ENCODE results near the gene EFCAB11. TPM values are rescaled to one million over a fixed set of nuclear protein-coding genes. Genes with fewer than 3 reads are reported as not detected.

Gene EFCAB11
- total and polyA plus RNA-seq, 8 donors = 5.3 to 13.9 (median 11.3) TPM

DNA sequence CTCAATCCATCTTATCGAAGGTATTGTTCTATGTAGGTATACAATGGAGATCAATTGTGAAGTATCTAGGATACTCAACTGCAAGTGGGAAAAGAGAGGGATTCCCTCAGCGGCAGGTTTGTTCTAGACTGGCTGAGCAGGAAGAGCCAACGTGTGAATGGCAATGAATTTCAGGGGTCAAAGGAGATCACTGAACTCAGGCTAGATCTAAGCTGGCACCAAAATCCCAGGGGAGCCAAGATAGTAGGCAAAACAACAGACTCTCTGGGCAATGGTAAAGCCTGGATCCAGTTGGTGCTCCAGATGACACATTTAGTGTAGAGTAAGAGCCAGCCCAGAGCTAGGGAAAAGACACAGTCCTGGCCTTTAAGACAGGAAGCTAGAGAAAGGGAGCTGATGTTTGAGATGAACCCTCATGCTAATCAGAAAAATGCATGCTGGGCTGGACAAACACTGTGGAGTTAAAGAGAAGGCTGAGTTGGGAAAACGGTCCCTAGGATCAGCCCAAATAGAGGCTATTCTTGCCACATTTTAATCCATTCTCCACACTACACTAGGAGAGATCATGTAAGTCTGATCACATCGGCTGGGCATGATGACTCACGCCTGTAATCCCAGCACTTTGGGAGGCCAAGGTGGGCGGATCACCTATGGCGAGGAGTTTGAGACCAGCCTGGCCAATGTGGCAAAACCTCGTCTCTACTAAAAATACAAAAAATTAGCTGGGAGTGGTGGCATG is 45.6 kb downstream of the EFCAB11 start:
- no peaks in the 10 kb centered on the region for H3K36me3 ChIP-seq
- intact Hi-C loops (cut with DNase I) = no loop called here
- ATAC-seq = no peak
- no peak overlapping the region for H3K4me3 ChIP-seq
- H3K27me3 ChIP-seq = no peaks in the 10 kb centered on the region
- TF ChIP-seq, protein P1, sequence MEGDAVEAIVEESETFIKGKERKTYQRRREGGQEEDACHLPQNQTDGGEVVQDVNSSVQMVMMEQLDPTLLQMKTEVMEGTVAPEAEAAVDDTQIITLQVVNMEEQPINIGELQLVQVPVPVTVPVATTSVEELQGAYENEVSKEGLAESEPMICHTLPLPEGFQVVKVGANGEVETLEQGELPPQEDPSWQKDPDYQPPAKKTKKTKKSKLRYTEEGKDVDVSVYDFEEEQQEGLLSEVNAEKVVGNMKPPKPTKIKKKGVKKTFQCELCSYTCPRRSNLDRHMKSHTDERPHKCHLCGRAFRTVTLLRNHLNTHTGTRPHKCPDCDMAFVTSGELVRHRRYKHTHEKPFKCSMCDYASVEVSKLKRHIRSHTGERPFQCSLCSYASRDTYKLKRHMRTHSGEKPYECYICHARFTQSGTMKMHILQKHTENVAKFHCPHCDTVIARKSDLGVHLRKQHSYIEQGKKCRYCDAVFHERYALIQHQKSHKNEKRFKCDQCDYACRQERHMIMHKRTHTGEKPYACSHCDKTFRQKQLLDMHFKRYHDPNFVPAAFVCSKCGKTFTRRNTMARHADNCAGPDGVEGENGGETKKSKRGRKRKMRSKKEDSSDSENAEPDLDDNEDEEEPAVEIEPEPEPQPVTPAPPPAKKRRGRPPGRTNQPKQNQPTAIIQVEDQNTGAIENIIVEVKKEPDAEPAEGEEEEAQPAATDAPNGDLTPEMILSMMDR (IDR thresholded peaks at IDR 0.05) = no peak
- no peak overlapping the region for H3K27ac ChIP-seq
- peaks cover 0 to 3% of the 10 kb centered on the region in 2 donors for H3K4me1 ChIP-seq
- DNase-seq = no peak
- H3K9me3 ChIP-seq = no peaks in the 10 kb centered on the region

DNA sequence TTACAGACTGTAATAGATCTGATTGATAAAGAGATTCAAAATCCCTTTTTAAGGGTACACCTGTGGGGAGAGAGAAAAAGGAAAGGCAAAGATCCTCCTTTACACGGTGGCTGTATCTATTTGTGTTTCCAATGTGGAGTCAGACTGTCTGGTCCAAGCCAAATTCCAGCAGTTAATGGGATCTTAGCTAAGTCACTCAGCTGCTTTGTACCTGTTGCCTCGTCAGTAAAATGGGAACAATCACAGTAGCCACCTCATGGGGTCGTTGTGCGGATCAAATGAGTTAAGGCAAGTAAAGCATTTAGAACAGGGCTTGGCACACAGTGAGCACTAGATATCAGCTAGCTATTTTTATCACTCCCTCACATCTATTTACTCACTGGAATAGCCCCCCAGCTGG is 46.9 kb downstream of the EFCAB11 start:
- H3K36me3 ChIP-seq = no peaks in the 10 kb centered on the region
- intact Hi-C loops (cut with DNase I) = no loop called here
- H3K4me3 ChIP-seq = no peak overlapping the region
- DNase-seq = no peak
- no peak for ATAC-seq
- H3K9me3 ChIP-seq = no peaks in the 10 kb centered on the region
- no peak overlapping the region for H3K27ac ChIP-seq
- H3K4me1 ChIP-seq = peaks cover 0 to 2% of the 10 kb centered on the region in 2 donors
- no peaks in the 10 kb centered on the region for H3K27me3 ChIP-seq
- TF ChIP-seq, protein P1 (IDR thresholded peaks at IDR 0.05) = no peak

DNA sequence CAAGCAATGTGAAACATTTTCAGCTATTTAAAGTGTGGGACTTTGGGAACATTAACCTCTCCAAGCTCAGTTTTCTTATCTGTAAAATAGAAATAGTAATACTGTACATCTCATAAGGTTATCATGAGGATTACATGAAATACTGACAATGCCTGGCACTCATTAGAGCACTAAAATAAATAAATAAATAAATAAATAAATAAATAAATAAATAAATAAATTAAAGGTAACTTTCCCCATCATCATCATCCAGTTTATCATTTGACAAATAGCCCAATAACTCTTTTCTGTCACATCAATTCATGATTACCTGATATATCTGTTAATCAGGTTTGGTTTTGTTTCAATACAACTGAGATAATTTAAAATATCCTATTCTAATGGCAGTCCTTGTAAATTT is 48.5 kb downstream of the EFCAB11 start:
- Histone ChIP-seq H3K4me3 (no peak overlapping the region), H3K4me1 (no peaks in the 10 kb centered on the region), H3K36me3 (no peaks in the 10 kb centered on the region), H3K27me3 (no peaks in the 10 kb centered on the region), H3K9me3 (no peaks in the 10 kb centered on the region), H3K27ac (no peak overlapping the region)
- no peak for DNase-seq
- intact Hi-C loops (cut with DNase I) = no loop called here
- no peak for ATAC-seq
- TF ChIP-seq, protein P1 (IDR thresholded peaks at IDR 0.05) = no peak

DNA sequence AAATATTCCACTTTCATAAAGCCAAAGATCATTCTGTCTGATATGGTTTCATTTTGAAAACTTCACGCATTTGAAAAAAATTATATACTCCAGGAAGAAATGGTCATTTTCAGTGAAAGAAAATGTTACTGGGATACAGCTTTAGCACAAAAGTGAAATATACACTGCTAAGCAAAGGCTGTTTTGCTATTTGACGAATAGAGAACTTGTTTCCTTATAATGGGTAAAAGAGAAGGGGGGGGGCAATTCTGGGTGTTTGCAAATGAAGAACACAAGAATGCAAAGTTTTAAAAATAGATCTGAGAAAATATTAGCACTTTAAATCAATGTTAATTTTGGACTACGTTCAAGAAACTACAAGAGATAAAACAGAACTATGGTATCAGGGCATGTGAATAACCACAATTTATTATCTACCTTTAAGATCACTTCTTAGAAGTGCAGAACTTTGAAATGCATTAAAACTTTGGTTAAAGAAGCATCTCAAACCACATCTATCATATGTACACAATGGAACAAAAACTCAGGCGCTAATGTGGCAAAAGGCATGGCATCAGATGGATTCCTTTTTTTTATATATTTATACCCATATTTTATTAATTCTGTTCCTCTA is 51.1 kb downstream of the EFCAB11 start:
- ATAC-seq (no peak), DNase-seq (no peak)
- Histone ChIP-seq H3K4me1 (no peaks in the 10 kb centered on the region), H3K27ac (no peak overlapping the region), H3K4me3 (no peak overlapping the region), H3K9me3 (no peaks in the 10 kb centered on the region), H3K27me3 (no peaks in the 10 kb centered on the region), H3K36me3 (no peaks in the 10 kb centered on the region)
- TF ChIP-seq, protein P1 (IDR thresholded peaks at IDR 0.05) = no peak
- intact Hi-C loops (cut with DNase I) = no loop called here

DNA sequence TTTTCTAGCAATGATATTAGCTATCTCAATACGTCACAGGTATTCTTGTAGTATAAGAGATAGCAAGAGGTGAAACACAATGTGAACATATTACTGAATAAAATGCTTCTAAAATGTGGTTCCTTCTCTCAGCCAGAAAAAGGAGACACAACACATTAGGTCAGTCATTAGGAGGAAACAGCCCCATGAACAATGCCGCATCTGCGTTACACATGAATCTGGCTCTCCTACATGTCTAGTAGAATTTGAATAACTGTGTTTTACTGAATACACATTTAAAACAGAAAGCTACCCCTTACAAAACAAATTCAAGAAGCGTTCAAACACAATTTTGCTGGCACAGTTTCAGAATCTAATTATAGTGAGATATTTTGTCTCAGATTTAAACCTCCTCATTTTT is 51.6 kb downstream of the EFCAB11 start:
- no peaks in the 10 kb centered on the region for H3K27me3 ChIP-seq
- intact Hi-C loops (cut with DNase I) = no loop called here
- no peak overlapping the region for H3K4me3 ChIP-seq
- no peak for ATAC-seq
- H3K4me1 ChIP-seq = no peaks in the 10 kb centered on the region
- H3K36me3 ChIP-seq = no peaks in the 10 kb centered on the region
- DNase-seq = no peak
- no peaks in the 10 kb centered on the region for H3K9me3 ChIP-seq
- TF ChIP-seq, protein P1 (IDR thresholded peaks at IDR 0.05) = no peak
- H3K27ac ChIP-seq = no peak overlapping the region
